ENCODE measurements around the gene CCP110.

Gene CCP110

GRCh38 chr16:19499006-19499405 lies 24.7 kb upstream of the CCP110 start:
- H3K27ac ChIP-seq: no peak overlapping the region
- no peak for TF ChIP-seq CTCF (IDR thresholded peaks at IDR 0.05)
- TF ChIP-seq ZFX (IDR thresholded peaks at IDR 0.05; ENCODE audit: borderline replicate concordance): no peak

DNA sequence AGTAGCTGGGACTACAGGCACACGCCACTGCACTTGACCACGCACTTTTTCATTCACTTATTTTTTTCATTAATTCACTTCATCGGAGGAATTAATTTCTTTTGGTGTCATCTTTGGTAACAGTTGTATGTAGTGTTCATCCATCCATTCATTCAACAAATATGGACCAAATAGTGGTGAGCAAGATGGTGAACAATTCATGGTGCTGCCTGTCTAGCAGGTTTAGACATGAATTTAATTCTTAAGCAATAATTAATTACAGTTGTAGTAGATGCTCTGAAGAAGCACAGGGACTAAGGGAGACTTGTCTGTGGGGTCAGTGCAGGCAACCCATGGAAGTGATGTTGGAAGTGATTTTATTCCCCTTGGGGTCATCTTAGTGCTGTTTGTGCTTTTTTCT lies 24.3 kb upstream of the CCP110 start:
- TF ChIP-seq ZFX (IDR thresholded peaks at IDR 0.05; ENCODE audit: borderline replicate concordance) (no peak), CTCF (IDR thresholded peaks at IDR 0.05) (no peak)
- no peak overlapping the region for H3K27ac ChIP-seq

DNA sequence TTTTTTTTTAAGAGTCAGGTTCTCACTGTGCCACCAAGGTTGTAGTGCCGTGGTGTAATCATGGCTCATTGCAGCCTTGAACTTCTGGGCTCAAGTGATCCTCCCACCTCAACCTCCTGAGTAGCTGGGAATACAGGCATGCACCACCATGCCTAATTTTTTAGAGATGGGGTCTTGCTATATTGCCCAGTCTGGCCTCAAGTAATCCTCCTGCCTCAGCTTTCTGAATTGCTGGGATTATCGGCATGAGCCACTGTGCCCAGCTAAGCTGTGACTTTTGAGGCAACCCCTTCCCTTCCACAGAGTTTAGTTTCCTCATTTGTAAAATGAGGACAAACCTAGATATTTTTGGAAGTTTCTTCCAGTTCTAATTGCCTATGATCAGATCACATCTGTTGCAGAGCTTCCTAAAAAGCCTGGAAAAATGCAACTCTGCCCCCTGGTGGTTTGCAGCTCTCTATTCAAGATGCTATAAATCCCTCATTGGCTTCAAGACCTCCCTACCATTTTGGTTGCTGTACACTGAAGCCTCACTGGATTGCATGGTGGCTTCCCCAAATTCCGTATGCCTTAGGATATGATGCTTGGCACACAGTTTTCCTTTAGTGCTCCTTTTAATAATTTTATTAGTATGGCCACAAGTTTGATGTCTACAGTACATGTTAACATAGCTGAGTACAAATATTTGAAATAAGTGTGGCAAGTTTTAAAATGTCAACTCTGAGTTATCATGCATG lies 21.2 kb upstream of the CCP110 start:
- no peak overlapping the region for H3K27ac ChIP-seq

DNA sequence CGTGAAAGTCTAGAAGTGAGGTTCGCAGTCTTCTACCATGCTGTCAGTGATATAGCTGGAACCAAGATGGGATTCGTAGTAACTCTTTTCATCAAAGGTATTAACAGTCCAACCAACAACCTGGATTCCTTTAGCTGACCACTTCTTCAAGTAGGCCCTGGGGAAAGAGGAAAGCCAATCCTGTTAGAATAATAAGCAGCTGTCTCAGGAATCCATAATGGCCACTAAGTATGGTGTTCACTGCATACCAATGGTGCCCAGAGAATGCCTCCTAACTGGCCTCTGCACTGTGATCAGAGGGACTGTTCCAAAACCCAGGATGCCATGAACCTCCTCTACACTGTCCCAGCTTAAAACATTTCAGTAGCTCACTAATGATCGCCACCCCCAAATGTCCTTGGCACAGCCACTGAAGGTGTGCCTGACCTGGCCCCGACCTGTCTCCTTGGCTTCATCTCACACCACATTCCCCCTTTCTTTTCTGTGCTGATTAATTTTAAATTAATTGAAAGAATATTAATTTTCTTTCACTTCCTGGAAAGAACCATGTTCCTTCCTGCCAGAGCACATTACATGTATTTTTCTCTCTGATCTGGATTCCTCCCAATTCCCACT lies 20.2 kb upstream of the CCP110 start:
- H3K27ac ChIP-seq: no peak overlapping the region
- TF ChIP-seq CTCF (IDR thresholded peaks at IDR 0.05) (no peak), ZFX (IDR thresholded peaks at IDR 0.05; ENCODE audit: borderline replicate concordance) (no peak)

More for the DNA sequence above, 21.2 kb upstream of the CCP110 start:
- TF ChIP-seq ZFX (IDR thresholded peaks at IDR 0.05; ENCODE audit: borderline replicate concordance): no peak
- peak; percentile 88 for TF ChIP-seq CTCF (IDR thresholded peaks at IDR 0.05)

GRCh38 chr16:19505600-19506303 lies 18.0 kb upstream of the CCP110 start:
- TF ChIP-seq CTCF (IDR thresholded peaks at IDR 0.05) (no peak), ZFX (IDR thresholded peaks at IDR 0.05; ENCODE audit: borderline replicate concordance) (no peak)
- H3K27ac ChIP-seq: no peak overlapping the region

- TF ChIP-seq ZFX (IDR thresholded peaks at IDR 0.05; ENCODE audit: borderline replicate concordance): no peak
- no peak for TF ChIP-seq CTCF (IDR thresholded peaks at IDR 0.05)
- no peak overlapping the region for H3K27ac ChIP-seq
Measured at GRCh38 chr16:19506965-19507364, 16.8 kb upstream of the CCP110 start.

- TF ChIP-seq CTCF (IDR thresholded peaks at IDR 0.05): no peak
- TF ChIP-seq ZFX (IDR thresholded peaks at IDR 0.05; ENCODE audit: borderline replicate concordance): no peak
Measured at GRCh38 chr16:19507867-19508266, 15.9 kb upstream of the CCP110 start.

More at GRCh38 chr16:19507867-19508266, 15.9 kb upstream of the CCP110 start:
- H3K27ac ChIP-seq: no peak overlapping the region
